Astrocyte of the cerebellum (primary cell): ENCODE results near the gene MAGI3.
A peak's percentile ranks its signal among the peaks of the same experiment; 100 is the strongest.

ENCODE experiments used
- DNase-seq: peaks from one replicate; pipeline ENCODE4 v3.0.0-alpha.2; 2011; ENCODE audit warnings: low read depth
- H3K4me3 ChIP-seq: 2 replicates; pipeline ENCODE4 v1.5.1; 2011; ENCODE audit warnings: mild to moderate bottlenecking, low read depth, low read length, moderate library complexity
- CTCF ChIP-seq: IDR thresholded peaks from 2 replicates; pipeline ENCODE4 v1.5.1; 2012; ENCODE audit warnings: low read length, low read depth, moderate library complexity, mild to moderate bottlenecking; ENCODE audit errors: missing control alignments
- in situ Hi-C: cut with HindIII; loops from 2 replicates; pipeline ENCODE4 v1.10.0; 2017; ENCODE audit warnings: low sequenced_read_pairs

MAGI3 gene

GRCh38 chr1:113389953-113390834, at the start of gene MAGI3:
Gene MAGI3, plus strand, starts transcription at chr1:113390515. Its CDS starts 519 bp downstream, at chr1:113391034.
- in situ Hi-C loops = no loop called here
- TF ChIP-seq CTCF = no peak
- peak; percentile 97 for DNase-seq
- peak within 1 kb of the TSS; percentile 90 for H3K4me3 ChIP-seq

- in situ Hi-C loops = no loop called here
- DNase-seq = no peak
- no peak for TF ChIP-seq CTCF
- no peak overlapping the region for H3K4me3 ChIP-seq
Measured at GRCh38 chr1:113353580-113353979, 36.7 kb upstream of the MAGI3 start.

GRCh38 chr1:113363935-113364334, 26.4 kb upstream of the MAGI3 start:
- DNase-seq = no peak
- no peak overlapping the region for H3K4me3 ChIP-seq
- in situ Hi-C loops = no loop called here
- no peak for TF ChIP-seq CTCF

- in situ Hi-C loops = no loop called here
- DNase-seq = no peak
- no peak overlapping the region for H3K4me3 ChIP-seq
- TF ChIP-seq CTCF = no peak
Measured at GRCh38 chr1:113369040-113369439, 21.3 kb upstream of the MAGI3 start.

GRCh38 chr1:113369699-113370098, 20.6 kb upstream of the MAGI3 start:
- TF ChIP-seq CTCF = no peak
- no peak overlapping the region for H3K4me3 ChIP-seq
- in situ Hi-C loops = no loop called here
- DNase-seq = no peak

GRCh38 chr1:113370868-113371267, 19.4 kb upstream of the MAGI3 start:
- in situ Hi-C loops = no loop called here
- no peak for TF ChIP-seq CTCF
- DNase-seq = no peak
- no peak overlapping the region for H3K4me3 ChIP-seq
